GM21825 (cell line): ENCODE measurements around the gene OR11H12.
"Not testable (repeated sequence)": the region's sequence is repeated elsewhere in the genome, so short reads cannot be mapped to it uniquely, and the experiment has no call there.

Experiments
- ATAC-seq: cut with Tn5 transposase; IDR thresholded peaks from one replicate; pipeline ENCODE4 v1.9.1; 2021; ENCODE audit warnings: mild to moderate bottlenecking, moderate library complexity; ENCODE audit not compliant: unreplicated experiment

The OR11H12 gene

GRCh38 chr14:18600817-18601216 lies at the start of gene OR11H12:
Gene OR11H12, plus strand, starts transcription at chr14:18601117. Its CDS starts 0 bp downstream, at chr14:18601117.
- ATAC-seq, result not testable (repeated sequence)

GRCh38 chr14:18582908-18583307 lies 18.0 kb upstream of the OR11H12 start:
- ATAC-seq, result not testable (repeated sequence)

- ATAC-seq, result not testable (repeated sequence)
Measured at GRCh38 chr14:18626610-18627213, 25.8 kb downstream of the OR11H12 start.

- not testable (repeated sequence) for ATAC-seq
Measured at GRCh38 chr14:18636066-18636465, 35.1 kb downstream of the OR11H12 start.

GRCh38 chr14:18638032-18638431 lies 37.1 kb downstream of the OR11H12 start:
- ATAC-seq, result not testable (repeated sequence)

GRCh38 chr14:18638785-18639184 lies 37.9 kb downstream of the OR11H12 start:
- not testable (repeated sequence) for ATAC-seq

- ATAC-seq, result not testable (repeated sequence)
Measured at GRCh38 chr14:18646075-18646730, 45.3 kb downstream of the OR11H12 start.
